ENCODE measurements around the gene USP49.
A peak's percentile ranks its signal among the peaks of the same experiment; 100 is the strongest.

Gene USP49

DNA sequence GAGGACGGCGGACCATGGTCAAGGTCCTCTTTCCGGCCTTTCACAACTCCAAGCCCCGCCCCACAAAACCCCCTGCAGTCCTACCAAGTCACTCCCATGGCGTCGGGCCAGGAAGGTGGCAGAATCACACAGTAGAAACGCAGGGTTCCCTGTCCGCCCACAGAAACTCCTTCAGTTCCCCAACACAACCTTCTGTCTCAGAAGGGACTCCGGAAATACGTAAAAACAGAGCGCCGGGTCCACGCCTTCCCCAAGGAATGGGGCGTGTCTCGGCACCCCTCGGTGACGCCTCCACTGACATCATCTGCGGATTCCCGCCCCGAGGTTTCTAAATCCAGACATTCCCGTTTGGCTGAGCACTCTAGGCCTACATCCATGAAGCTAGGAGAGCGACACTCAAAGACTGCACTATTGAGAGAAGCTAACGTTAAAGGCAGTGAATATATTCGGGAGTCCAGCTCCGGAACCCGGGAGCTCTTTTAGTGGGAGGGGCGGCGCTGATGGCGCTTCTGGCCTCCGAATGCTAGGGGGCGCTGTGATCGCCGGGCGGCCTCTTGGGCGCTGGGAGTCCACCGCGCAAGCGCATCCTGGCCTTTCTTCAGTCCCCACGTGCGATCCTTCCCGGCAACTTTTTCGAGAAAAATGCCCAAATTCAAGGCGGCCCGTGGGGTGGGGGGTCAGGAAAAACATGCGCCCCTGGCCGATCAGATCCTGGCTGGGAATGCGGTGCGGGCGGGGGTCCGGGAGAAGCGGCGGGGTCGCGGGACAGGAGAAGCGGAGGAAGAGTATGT is 25.9 kb upstream of the USP49 start, which contains the start of the genes BYSL and MED20:
TSS of gene BYSL (plus strand) at position 579 of the 791 bp plus-strand sequence. CDS start at position 643, 64 bp downstream.
TSS of gene MED20 (minus strand) at position 219 of the 791 bp plus-strand sequence. CDS start at position 98, 121 bp downstream.
- DNase-seq (ENCODE audit: low read depth), result peak; percentile 99
- peak within 1 kb of the TSS; percentile 90 for H3K4me3 ChIP-seq (ENCODE audit: low read depth, low read length)
- TF ChIP-seq, protein P1, sequence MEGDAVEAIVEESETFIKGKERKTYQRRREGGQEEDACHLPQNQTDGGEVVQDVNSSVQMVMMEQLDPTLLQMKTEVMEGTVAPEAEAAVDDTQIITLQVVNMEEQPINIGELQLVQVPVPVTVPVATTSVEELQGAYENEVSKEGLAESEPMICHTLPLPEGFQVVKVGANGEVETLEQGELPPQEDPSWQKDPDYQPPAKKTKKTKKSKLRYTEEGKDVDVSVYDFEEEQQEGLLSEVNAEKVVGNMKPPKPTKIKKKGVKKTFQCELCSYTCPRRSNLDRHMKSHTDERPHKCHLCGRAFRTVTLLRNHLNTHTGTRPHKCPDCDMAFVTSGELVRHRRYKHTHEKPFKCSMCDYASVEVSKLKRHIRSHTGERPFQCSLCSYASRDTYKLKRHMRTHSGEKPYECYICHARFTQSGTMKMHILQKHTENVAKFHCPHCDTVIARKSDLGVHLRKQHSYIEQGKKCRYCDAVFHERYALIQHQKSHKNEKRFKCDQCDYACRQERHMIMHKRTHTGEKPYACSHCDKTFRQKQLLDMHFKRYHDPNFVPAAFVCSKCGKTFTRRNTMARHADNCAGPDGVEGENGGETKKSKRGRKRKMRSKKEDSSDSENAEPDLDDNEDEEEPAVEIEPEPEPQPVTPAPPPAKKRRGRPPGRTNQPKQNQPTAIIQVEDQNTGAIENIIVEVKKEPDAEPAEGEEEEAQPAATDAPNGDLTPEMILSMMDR (IDR thresholded peaks at IDR 0.05; ENCODE audit: low read depth, low read length), result peak; percentile 80
- TF ChIP-seq MYC (IDR thresholded peaks at IDR 0.05; ENCODE audit: low read depth, low read length), result peak; percentile 96
- peak; percentile 47 for TF ChIP-seq POLR2A (IDR thresholded peaks at IDR 0.05; ENCODE audit: extremely low read depth, insufficient read length)
- peak; percentile 93 for TF ChIP-seq MAX (IDR thresholded peaks at IDR 0.05; ENCODE audit: low read depth, low read length)

DNA sequence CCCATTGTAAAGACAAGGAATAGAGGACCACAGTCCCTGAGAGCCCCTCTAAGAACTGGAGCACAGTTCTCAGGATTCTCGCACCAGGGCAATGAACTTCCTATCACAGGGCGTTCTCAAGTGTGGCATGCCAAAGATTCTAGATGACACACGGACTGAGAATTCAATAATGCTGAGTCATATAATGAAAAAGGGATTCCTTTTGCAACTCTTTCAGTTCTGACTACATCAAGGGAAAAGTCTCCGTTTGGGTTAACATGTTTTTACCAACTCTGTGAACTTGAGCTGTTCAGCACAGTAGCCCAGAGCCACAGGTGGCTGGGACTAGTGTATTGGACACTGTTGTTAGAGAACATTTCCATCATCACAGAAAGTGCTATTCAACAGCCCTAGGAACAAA is 22.4 kb upstream of the USP49 start:
- DNase-seq (ENCODE audit: low read depth), result no peak
- TF ChIP-seq, protein P1 (IDR thresholded peaks at IDR 0.05; ENCODE audit: low read depth, low read length), result no peak
- no peak overlapping the region for H3K4me3 ChIP-seq (ENCODE audit: low read depth, low read length)

DNA sequence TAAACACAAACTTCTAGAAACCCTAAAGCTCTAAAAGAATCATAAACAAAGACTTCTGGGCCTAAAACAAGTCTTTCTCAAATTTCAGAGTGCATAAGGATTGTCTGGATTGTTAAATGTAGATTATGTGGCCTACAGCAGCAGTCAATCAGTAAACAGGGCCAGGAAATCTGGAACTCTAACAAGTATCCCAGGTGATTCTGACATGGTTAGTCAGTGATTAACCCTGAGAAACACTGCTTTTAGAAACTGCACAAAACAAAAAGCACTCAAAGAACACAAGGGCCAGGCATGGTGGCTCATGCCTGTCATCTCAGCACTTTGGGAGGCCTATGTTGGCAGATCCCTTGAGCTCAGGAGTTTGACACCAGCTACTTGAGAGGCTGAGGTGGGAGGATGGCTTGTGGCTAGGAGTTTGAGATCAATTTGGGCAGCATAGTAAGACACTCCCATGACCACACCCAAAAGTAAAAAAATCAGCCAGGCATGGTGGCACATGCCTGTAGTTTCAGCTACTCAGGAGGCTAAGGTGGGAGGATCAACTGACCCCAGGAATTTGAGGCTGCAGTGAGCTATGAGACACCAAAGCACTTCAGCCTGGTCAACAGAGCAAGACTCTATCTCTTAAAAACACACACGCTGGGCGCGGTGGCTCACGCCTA is 19.8 kb upstream of the USP49 start:
- no peak for DNase-seq (ENCODE audit: low read depth)
- H3K4me3 ChIP-seq (ENCODE audit: low read depth, low read length), result no peak overlapping the region
- no peak for TF ChIP-seq MYC (IDR thresholded peaks at IDR 0.05; ENCODE audit: low read depth, low read length)
- no peak for TF ChIP-seq MAX (IDR thresholded peaks at IDR 0.05; ENCODE audit: low read depth, low read length)
- TF ChIP-seq POLR2A (IDR thresholded peaks at IDR 0.05; ENCODE audit: extremely low read depth, insufficient read length), result no peak
- TF ChIP-seq, protein P1 (IDR thresholded peaks at IDR 0.05; ENCODE audit: low read depth, low read length), result no peak

- DNase-seq (ENCODE audit: low read depth), result no peak
- no peak for TF ChIP-seq MAX (IDR thresholded peaks at IDR 0.05; ENCODE audit: low read depth, low read length)
- TF ChIP-seq POLR2A (IDR thresholded peaks at IDR 0.05; ENCODE audit: extremely low read depth, insufficient read length), result no peak
- TF ChIP-seq, protein P1 (IDR thresholded peaks at IDR 0.05; ENCODE audit: low read depth, low read length), result no peak
- TF ChIP-seq MYC (IDR thresholded peaks at IDR 0.05; ENCODE audit: low read depth, low read length), result no peak
- no peak overlapping the region for H3K4me3 ChIP-seq (ENCODE audit: low read depth, low read length)
Measured at GRCh38 chr6:41914343-41914742, 19.2 kb upstream of the USP49 start.

GRCh38 chr6:41909727-41910126 is 14.6 kb upstream of the USP49 start:
- no peak for TF ChIP-seq MAX (IDR thresholded peaks at IDR 0.05; ENCODE audit: low read depth, low read length)
- TF ChIP-seq, protein P1 (IDR thresholded peaks at IDR 0.05; ENCODE audit: low read depth, low read length), result no peak
- TF ChIP-seq POLR2A (IDR thresholded peaks at IDR 0.05; ENCODE audit: extremely low read depth, insufficient read length), result no peak
- TF ChIP-seq MYC (IDR thresholded peaks at IDR 0.05; ENCODE audit: low read depth, low read length), result no peak
- no peak overlapping the region for H3K4me3 ChIP-seq (ENCODE audit: low read depth, low read length)
- DNase-seq (ENCODE audit: low read depth), result no peak
